ENCODE measurements around the gene BRD8.

The BRD8 gene

DNA sequence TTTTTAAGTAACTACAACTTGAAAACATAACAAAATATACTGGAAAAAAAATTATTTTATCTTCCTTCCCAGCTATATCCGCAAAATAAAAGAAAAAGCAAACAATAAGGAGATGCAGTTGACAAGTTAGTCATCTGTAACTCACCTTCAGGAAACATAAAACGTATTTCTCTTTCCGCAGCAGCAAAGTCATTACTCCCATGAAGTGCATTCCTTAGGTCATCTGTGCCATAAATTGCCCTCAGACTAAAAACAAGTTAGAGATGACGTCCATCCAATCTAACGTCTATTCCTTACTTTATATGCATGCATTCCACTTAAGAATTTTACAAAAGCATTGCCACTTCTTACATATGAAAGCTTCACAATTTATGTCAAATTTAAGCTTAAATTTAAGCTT lies 50.1 kb downstream of the BRD8 start:
- H3K27me3 ChIP-seq (ENCODE audit: low read depth, low read length) = no peaks in the 10 kb centered on the region
- H3K9me3 ChIP-seq (ENCODE audit: control insufficient read depth in 1 of 2, low read length in 2 of 2) = no peaks in the 10 kb centered on the region
- no peak overlapping the region for H3K4me3 ChIP-seq (ENCODE audit: low read depth in 1 of 2, low read length in 2 of 2)
- H3K27ac ChIP-seq (ENCODE audit: low read length) = no peak overlapping the region
- no peaks in the 10 kb centered on the region for H3K4me1 ChIP-seq (ENCODE audit: control insufficient read depth in 1 of 2, insufficient read depth in 2 of 2, low read length in 2 of 2)
- H3K36me3 ChIP-seq (ENCODE audit: control insufficient read depth in 1 of 2, insufficient read depth in 2 of 2, low read length in 2 of 2) = no peaks in the 10 kb centered on the region

DNA sequence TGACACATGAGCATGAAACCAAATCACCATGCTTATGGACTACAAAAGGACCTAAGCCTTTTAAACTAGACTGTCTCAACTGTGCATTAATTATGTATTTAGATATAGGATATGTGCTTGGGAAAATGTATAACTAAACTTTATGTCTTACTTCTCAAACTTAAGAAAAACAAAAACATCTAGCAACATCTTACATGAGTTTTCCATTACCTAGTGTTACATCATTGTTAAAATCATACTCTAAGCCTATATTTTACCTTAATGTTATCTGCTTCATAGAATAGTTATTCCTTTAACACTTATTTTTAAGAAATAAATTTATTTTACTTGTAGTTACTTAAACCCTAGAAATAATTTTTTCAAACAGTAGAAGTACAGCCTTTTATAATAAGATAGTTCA lies 63.2 kb downstream of the BRD8 start:
- Histone ChIP-seq H3K4me1 (ENCODE audit: control insufficient read depth in 1 of 2, insufficient read depth in 2 of 2, low read length in 2 of 2) (peaks cover 0 to 4% of the 10 kb centered on the region in 2 donors), H3K27ac (ENCODE audit: low read length) (no peak overlapping the region)

GRCh38 chr5:138111937-138112336 lies 66.5 kb downstream of the BRD8 start:
- H3K27ac ChIP-seq (ENCODE audit: low read length) = no peak overlapping the region
- H3K27me3 ChIP-seq (ENCODE audit: low read depth, low read length) = no peaks in the 10 kb centered on the region
- no peak overlapping the region for H3K4me3 ChIP-seq (ENCODE audit: low read depth in 1 of 2, low read length in 2 of 2)
- peaks cover 0 to 4% of the 10 kb centered on the region in 2 donors for H3K4me1 ChIP-seq (ENCODE audit: control insufficient read depth in 1 of 2, insufficient read depth in 2 of 2, low read length in 2 of 2)
- H3K36me3 ChIP-seq (ENCODE audit: control insufficient read depth in 1 of 2, insufficient read depth in 2 of 2, low read length in 2 of 2) = no peaks in the 10 kb centered on the region
- H3K9me3 ChIP-seq (ENCODE audit: control insufficient read depth in 1 of 2, low read length in 2 of 2) = no peaks in the 10 kb centered on the region

More for the DNA sequence above, 63.2 kb downstream of the BRD8 start:
- Histone ChIP-seq H3K9me3 (ENCODE audit: control insufficient read depth in 1 of 2, low read length in 2 of 2) (no peaks in the 10 kb centered on the region), H3K36me3 (ENCODE audit: control insufficient read depth in 1 of 2, insufficient read depth in 2 of 2, low read length in 2 of 2) (no peaks in the 10 kb centered on the region), H3K27me3 (ENCODE audit: low read depth, low read length) (no peaks in the 10 kb centered on the region), H3K4me3 (ENCODE audit: low read depth in 1 of 2, low read length in 2 of 2) (no peak overlapping the region)

DNA sequence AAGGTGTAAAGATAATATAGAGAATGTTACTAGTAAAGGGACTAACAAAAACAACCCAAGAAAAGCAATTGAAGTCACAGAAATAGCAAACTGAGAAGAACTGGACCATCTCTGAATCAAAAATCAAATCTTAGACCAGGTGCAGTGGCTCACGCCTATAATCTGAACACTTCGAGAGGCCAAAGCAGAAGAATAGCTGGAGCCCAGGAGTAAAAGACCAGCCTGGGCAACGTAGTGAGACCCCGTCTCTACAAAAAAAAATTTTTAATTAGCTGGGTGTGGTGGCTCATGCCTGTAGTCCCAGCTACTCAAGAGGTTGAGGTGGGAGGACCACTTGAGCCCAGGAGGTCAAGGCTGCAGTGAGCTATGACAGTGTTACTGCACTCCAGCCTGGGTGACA lies 67.2 kb downstream of the BRD8 start:
- H3K27ac ChIP-seq (ENCODE audit: low read length) = no peak overlapping the region
- no peak overlapping the region for H3K4me3 ChIP-seq (ENCODE audit: low read depth in 1 of 2, low read length in 2 of 2)
- no peaks in the 10 kb centered on the region for H3K27me3 ChIP-seq (ENCODE audit: low read depth, low read length)
- H3K4me1 ChIP-seq (ENCODE audit: control insufficient read depth in 1 of 2, insufficient read depth in 2 of 2, low read length in 2 of 2) = peaks cover 0 to 4% of the 10 kb centered on the region in 2 donors
- no peaks in the 10 kb centered on the region for H3K36me3 ChIP-seq (ENCODE audit: control insufficient read depth in 1 of 2, insufficient read depth in 2 of 2, low read length in 2 of 2)
- no peaks in the 10 kb centered on the region for H3K9me3 ChIP-seq (ENCODE audit: control insufficient read depth in 1 of 2, low read length in 2 of 2)

DNA sequence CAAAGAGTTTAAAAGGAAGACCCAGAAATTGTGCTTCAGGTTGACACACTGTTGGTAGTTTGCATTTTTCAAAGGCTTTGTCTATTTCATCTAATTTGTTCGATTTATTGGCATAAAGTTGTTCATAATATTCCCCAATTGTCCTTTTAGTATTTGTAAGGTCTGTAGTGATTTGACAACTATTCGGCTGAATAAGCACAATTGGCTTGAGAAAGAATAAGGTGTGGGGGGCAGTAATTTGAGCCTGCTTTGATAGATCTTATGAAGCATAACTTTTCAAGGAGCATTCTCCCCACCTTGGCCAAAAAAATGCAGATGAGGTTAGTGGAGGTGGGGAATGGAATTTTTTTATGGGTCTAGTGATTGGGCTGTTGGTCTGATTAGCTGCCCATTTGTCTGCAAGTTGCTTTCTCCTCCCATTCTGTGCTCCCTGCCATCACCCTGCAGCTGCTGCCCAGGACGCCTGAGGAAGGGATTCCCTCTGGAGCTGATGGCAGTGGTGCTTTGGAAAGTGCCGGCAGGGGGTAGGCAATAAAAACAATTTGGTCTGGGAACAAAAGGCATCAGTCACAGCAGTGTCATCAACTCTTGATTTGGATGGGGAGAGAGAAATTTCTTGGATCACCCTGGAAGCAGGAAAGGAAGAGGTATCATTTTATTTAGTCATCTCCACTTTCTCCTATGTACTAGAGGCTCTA lies 68.0 kb downstream of the BRD8 start:
- Histone ChIP-seq H3K4me1 (ENCODE audit: control insufficient read depth in 1 of 2, insufficient read depth in 2 of 2, low read length in 2 of 2) (peaks cover 0 to 4% of the 10 kb centered on the region in 2 donors), H3K27me3 (ENCODE audit: low read depth, low read length) (no peaks in the 10 kb centered on the region), H3K36me3 (ENCODE audit: control insufficient read depth in 1 of 2, insufficient read depth in 2 of 2, low read length in 2 of 2) (no peaks in the 10 kb centered on the region), H3K27ac (ENCODE audit: low read length) (no peak overlapping the region), H3K4me3 (ENCODE audit: low read depth in 1 of 2, low read length in 2 of 2) (no peak overlapping the region), H3K9me3 (ENCODE audit: control insufficient read depth in 1 of 2, low read length in 2 of 2) (no peaks in the 10 kb centered on the region)

GRCh38 chr5:138109463-138110265 lies 68.8 kb downstream of the BRD8 start:
- Histone ChIP-seq H3K27ac (ENCODE audit: low read length) (no peak overlapping the region), H3K4me3 (ENCODE audit: low read depth in 1 of 2, low read length in 2 of 2) (no peak overlapping the region), H3K4me1 (ENCODE audit: control insufficient read depth in 1 of 2, insufficient read depth in 2 of 2, low read length in 2 of 2) (peaks cover 0 to 4% of the 10 kb centered on the region in 2 donors), H3K27me3 (ENCODE audit: low read depth, low read length) (no peaks in the 10 kb centered on the region), H3K36me3 (ENCODE audit: control insufficient read depth in 1 of 2, insufficient read depth in 2 of 2, low read length in 2 of 2) (no peaks in the 10 kb centered on the region), H3K9me3 (ENCODE audit: control insufficient read depth in 1 of 2, low read length in 2 of 2) (no peaks in the 10 kb centered on the region)

- Histone ChIP-seq H3K4me1 (ENCODE audit: control insufficient read depth in 1 of 2, insufficient read depth in 2 of 2, low read length in 2 of 2) (peaks cover 0 to 2% of the 10 kb centered on the region in 2 donors), H3K36me3 (ENCODE audit: control insufficient read depth in 1 of 2, insufficient read depth in 2 of 2, low read length in 2 of 2) (no peaks in the 10 kb centered on the region), H3K9me3 (ENCODE audit: control insufficient read depth in 1 of 2, low read length in 2 of 2) (no peaks in the 10 kb centered on the region), H3K4me3 (ENCODE audit: low read depth in 1 of 2, low read length in 2 of 2) (no peak overlapping the region), H3K27me3 (ENCODE audit: low read depth, low read length) (no peaks in the 10 kb centered on the region), H3K27ac (ENCODE audit: low read length) (no peak overlapping the region)
Observed at GRCh38 chr5:138107213-138107612, 71.2 kb downstream of the BRD8 start.

DNA sequence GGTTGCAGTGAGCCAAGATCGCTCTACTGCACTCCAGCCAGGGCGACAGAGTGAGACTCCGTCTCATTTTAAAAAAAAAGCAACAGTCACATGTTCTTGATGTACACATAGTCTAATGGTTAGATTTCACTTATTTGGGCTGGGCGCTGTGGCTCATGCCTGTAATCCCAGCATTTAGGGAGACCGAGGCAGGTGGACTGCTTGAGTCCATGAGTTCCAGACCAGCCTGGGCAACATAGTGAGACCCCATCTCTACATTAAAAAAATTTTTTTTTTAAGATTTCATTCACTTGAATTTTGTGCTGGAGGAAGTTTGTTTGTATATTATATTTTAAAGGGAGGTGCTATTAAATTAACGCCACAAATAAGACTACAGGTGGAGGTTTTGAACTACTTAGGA lies 72.7 kb downstream of the BRD8 start:
- H3K4me3 ChIP-seq (ENCODE audit: low read depth in 1 of 2, low read length in 2 of 2) = no peak overlapping the region
- H3K36me3 ChIP-seq (ENCODE audit: control insufficient read depth in 1 of 2, insufficient read depth in 2 of 2, low read length in 2 of 2) = no peaks in the 10 kb centered on the region
- H3K27me3 ChIP-seq (ENCODE audit: low read depth, low read length) = no peaks in the 10 kb centered on the region
- no peak overlapping the region for H3K27ac ChIP-seq (ENCODE audit: low read length)
- H3K4me1 ChIP-seq (ENCODE audit: control insufficient read depth in 1 of 2, insufficient read depth in 2 of 2, low read length in 2 of 2) = no peaks in the 10 kb centered on the region
- no peaks in the 10 kb centered on the region for H3K9me3 ChIP-seq (ENCODE audit: control insufficient read depth in 1 of 2, low read length in 2 of 2)

- H3K27me3 ChIP-seq (ENCODE audit: low read depth, low read length) = no peaks in the 10 kb centered on the region
- no peaks in the 10 kb centered on the region for H3K36me3 ChIP-seq (ENCODE audit: control insufficient read depth in 1 of 2, insufficient read depth in 2 of 2, low read length in 2 of 2)
- H3K27ac ChIP-seq (ENCODE audit: low read length) = no peak overlapping the region
- H3K4me3 ChIP-seq (ENCODE audit: low read depth in 1 of 2, low read length in 2 of 2) = no peak overlapping the region
- no peaks in the 10 kb centered on the region for H3K9me3 ChIP-seq (ENCODE audit: control insufficient read depth in 1 of 2, low read length in 2 of 2)
- no peaks in the 10 kb centered on the region for H3K4me1 ChIP-seq (ENCODE audit: control insufficient read depth in 1 of 2, insufficient read depth in 2 of 2, low read length in 2 of 2)
Observed at GRCh38 chr5:138103319-138103637, 75.2 kb downstream of the BRD8 start.

- Histone ChIP-seq H3K9me3 (ENCODE audit: control insufficient read depth in 1 of 2, low read length in 2 of 2) (no peaks in the 10 kb centered on the region), H3K36me3 (ENCODE audit: control insufficient read depth in 1 of 2, insufficient read depth in 2 of 2, low read length in 2 of 2) (no peaks in the 10 kb centered on the region)
Observed at GRCh38 chr5:138102454-138103318, 75.7 kb downstream of the BRD8 start.

More at GRCh38 chr5:138102454-138103318, 75.7 kb downstream of the BRD8 start:
- Histone ChIP-seq H3K4me1 (ENCODE audit: control insufficient read depth in 1 of 2, insufficient read depth in 2 of 2, low read length in 2 of 2) (no peaks in the 10 kb centered on the region), H3K4me3 (ENCODE audit: low read depth in 1 of 2, low read length in 2 of 2) (no peak overlapping the region), H3K27ac (ENCODE audit: low read length) (no peak overlapping the region), H3K27me3 (ENCODE audit: low read depth, low read length) (no peaks in the 10 kb centered on the region)

Data from muscle layer of duodenum (tissue), 2 donors.